OCI-M1 (cell line): ENCODE measurements around the gene DGKZ.
"Not testable (repeated sequence)": the region's sequence is repeated elsewhere in the genome, so short reads cannot be mapped to it uniquely, and the experiment has no call there.

Experiments used
- DNase-seq: peaks from one replicate; lab custom pipeline; 2025; lab: John Stamatoyannopoulos, UW

The DGKZ gene

DNA sequence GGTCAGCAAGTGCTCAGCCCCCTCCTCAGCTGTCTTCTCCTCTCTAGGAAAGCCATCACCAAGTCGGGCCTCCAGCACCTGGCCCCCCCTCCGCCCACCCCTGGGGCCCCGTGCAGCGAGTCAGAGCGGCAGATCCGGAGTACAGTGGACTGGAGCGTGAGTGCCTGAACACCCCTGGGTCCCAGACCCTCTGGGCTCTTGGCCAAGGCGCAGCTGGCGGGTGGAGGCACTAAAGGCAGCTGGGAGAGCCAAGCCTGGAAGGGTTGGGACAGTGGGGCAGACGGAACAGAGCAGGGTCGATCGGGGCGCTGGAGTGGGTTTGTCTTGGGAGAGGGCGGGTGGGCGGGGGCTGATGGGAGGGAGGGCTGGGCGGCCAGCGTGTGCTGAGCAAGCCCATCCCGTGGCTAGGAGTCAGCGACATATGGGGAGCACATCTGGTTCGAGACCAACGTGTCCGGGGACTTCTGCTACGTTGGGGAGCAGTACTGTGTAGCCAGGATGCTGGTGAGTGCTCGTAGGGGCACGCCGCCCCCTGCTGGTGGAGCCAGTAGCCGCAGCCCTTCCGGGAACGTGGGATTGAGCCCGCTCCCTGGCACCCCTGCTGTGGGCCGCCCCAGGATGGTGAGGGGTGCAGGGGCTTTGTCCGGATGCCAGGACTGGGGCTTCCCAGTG, 20.1 kb downstream of the DGKZ start:
- peak; percentile 58 for DNase-seq

DNA sequence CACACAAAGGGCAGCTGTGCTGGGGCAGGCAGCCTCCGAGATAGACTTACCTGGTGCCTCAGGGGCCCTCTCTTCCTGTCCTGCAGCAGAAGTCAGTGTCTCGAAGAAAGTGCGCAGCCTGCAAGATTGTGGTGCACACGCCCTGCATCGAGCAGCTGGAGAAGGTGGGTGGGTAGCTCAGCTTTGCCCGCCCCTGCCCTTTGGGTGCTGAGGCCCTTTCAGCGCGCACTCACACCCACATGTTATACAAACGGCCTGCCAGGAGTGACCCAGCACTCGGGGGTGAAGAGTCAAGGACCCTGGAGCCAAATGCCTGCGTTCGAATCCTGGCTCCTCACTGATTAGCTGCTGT, 20.6 kb downstream of the DGKZ start:
- no peak for DNase-seq

DNA sequence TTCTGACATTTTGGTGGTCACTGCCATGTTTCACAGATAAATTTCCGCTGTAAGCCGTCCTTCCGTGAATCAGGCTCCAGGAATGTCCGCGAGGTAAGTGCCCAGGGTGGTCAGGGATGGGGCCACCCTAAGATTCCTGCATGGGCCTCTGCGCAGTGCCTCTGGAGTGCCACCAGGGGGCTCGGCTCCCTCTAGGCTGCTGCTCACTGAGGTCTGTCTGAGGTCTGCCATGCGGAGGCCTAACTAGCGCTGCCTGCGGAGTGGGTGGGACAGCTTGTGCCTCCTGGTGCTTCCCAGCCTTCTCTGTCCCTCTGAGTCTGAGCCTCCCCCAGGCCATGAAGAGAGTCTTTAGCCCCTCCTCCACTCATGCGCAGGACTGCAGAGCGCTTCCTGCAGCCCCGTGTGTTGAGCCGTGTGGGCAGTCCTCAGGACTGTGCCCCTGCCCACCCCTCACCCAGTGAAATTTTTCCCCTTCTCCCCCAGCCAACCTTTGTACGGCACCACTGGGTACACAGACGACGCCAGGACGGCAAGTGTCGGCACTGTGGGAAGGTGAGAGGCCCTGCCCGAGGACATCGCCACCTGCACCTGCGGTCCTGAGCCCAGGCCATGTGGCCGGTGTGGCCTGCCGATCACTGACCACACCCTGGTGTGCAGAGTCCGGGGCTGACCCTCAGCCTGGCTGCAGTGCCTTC, 22.3 kb downstream of the DGKZ start:
- DNase-seq: peak; percentile 62

DNA sequence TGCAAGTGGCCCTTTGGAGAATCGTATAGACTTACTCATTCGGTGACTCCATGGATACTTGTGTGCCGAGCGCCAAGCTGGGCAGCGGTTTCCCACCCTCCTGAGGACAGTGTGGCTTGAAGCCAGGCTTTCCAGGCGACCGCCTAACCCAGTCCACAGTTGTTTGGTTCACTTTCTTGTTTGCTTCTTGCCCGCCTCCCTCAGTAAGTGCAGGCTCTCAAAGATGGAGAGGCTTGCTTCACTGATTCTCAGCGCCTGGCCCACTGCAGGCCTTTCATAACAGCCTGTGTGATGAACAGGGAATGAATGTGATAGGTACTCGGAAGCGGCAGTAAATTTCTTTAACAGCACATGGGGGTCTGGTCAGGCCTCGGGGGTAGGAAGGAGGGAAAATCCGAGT, 23.0 kb downstream of the DGKZ start:
- no peak for DNase-seq

DNA sequence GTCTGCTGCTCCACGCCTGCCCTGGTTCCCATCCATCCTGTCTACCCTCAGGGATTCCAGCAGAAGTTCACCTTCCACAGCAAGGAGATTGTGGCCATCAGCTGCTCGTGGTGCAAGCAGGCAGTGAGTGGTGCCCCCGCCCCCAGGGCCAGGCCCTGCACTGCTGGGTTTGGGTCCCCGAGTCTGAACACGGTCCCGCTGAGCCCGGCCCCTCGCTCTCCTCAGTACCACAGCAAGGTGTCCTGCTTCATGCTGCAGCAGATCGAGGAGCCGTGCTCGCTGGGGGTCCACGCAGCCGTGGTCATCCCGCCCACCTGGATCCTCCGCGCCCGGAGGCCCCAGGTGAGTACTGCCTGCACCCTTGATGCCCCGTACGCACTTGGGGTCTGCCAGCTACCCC, 24.0 kb downstream of the DGKZ start:
- DNase-seq: not testable (repeated sequence)

DNA sequence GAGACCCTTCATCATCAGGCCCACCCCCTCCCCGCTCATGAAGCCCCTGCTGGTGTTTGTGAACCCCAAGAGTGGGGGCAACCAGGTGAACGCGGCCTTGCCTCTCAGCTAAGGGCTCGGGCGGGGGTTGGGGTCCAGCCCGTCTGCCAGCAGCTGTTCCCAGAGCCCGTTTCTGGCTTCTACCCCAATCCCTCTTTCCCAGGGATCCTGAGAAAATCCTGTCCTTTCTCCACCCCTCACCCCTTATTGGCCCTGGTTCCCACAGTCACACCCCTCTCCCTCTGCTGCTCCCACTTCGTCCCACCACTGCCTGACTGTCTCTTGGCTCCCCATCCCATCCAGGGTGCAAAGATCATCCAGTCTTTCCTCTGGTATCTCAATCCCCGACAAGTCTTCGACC, 24.8 kb downstream of the DGKZ start:
- DNase-seq: no peak

DNA sequence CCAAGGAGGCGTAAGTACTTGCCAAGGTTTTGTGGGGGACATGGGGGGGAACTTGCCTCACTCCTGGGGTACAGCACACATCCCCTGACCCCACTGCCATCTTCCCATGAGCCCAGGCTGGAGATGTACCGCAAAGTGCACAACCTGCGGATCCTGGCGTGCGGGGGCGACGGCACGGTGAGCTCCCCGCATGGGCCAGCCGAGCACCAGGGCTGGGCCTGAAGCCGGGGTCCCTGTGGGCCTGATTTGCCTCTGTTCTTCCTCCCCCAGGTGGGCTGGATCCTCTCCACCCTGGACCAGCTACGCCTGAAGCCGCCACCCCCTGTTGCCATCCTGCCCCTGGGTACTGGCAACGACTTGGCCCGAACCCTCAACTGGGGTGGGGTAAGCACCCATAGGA, 25.2 kb downstream of the DGKZ start:
- DNase-seq: not testable (repeated sequence)

DNA sequence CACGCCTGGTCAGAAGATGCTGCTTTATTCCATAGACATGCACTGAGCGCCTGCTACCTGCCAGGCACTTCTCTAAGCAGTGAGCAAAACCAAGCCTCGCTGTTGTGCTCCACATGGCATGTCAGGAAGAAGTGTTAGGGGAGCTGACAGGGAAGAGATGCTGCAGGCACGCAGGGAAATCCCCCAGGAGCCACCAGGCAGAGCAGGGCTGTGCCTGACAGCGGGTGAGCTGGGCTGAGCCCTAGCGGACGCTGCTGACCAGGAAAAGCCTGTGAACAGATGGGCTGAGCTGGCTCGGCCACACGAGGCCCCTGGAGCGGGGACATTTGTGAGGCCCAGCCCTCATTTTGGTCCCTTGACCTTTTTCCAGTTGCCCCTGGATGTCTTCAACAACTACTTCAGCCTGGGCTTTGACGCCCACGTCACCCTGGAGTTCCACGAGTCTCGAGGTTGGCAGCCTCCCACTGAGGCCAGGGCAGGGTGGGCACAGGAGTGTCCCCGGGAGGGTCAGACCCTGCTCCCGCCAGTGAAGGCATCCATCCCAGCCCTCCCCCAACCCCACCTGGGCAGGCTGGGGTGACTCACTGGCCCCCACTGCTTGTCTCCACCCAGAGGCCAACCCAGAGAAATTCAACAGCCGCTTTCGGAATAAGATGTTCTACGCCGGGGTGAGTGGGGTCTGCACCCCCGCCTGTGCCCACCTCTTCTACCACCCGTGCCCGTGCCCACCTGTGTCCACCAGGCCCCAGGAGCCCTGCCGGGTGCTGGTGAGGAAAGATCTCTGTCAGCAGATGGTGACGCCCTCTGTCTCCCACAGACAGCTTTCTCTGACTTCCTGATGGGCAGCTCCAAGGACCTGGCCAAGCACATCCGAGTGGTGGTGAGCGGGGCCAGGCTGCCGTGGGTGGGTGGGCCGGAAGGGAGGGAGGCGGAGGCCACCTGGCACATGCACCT, 26.8 kb downstream of the DGKZ start:
- DNase-seq: no peak

DNA sequence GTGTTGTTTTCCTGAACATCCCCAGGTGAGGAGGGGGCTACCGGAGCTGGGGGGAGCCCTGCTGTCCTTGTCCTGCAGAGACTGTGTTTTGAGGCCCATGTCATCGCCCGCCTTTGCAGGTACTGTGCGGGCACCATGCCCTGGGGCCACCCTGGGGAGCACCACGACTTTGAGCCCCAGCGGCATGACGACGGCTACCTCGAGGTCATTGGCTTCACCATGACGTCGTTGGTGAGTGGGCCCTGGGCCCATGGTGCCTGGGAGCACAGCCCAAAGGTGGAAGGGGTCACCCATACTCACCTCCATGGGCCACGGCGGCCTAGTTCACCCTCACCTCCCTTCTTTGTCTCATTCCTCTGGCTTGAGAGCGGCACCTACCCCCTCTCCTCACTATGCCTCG, 27.6 kb downstream of the DGKZ start:
- no peak for DNase-seq

DNA sequence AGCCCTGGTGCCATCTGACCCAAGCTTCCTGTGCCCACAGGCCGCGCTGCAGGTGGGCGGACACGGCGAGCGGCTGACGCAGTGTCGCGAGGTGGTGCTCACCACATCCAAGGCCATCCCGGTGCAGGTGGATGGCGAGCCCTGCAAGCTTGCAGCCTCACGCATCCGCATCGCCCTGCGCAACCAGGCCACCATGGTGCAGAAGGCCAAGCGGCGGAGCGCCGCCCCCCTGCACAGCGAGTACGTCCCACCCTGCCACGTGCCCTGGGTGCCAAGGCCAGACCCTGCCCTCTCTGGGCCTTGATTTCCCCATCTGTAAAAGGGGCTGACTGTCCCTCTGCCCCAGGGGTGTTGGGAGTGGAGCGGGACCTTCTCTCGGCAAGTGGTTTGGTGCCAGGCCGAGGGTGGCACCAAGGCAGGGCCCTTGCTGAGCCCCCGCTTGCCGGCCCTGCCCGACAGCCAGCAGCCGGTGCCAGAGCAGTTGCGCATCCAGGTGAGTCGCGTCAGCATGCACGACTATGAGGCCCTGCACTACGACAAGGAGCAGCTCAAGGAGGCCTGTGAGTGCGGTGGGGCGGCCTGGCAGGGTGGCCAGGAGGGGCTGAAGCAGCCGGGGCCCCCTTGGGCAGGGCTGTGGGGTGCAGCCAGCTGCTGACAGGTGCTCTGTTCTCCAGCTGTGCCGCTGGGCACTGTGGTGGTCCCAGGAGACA, 28.3 kb downstream of the DGKZ start:
- no peak for DNase-seq

DNA sequence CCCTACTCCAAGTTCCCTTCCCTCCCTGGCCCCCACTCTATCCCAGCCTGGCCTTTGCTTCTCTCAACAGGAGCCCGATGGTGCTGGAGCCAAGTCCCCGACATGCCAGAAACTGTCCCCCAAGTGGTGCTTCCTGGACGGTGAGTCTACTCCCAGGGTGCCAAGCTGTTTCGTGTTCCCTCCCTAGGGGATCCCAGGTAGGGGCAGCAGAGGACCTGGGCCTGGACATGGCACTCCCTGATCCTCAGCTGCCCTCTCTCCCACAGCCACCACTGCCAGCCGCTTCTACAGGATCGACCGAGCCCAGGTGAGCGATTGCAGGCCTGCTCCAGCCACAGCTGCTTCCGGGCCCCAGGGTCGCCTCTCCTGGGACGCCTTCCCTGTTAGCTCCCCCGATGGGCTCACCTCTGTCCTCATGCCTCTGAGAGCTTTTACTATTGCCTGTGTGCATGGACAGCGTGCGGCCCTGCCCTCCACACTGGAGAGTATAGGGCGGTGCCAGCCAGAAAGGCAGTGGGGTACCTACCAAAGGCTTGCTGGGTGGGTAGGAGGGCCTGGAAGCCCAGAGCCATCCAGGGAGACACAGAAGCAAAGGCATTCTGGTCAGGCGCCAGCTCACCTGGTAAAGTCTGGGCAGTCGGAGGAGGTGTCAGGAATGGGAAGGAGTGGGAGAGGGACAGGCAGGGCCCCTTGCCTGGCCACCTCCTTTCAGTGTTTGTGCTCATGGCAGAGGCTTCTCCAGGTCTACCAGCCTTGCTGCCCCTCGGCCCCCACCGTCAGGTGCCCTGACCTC, 29.2 kb downstream of the DGKZ start:
- DNase-seq: no peak

DNA sequence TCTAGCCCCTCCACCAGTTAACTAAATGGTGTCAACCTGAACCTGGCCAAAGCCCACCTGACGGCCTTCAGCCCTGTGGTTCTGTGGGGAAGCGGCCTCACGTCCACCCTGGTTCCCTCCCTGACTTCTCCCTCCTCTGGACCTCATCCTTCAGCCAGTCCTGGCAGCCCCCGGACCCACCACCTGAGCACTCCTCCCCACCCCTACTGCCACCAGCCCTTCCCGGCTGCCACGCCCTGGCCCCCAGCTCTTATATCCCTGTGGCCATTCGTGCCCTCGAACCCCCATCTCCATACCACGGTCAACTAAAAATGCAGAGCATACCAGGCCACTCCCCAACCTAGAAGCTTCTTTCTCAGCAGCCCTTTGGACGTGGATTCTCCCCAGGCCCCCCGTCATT, 30.0 kb downstream of the DGKZ start:
- DNase-seq: no peak

DNA sequence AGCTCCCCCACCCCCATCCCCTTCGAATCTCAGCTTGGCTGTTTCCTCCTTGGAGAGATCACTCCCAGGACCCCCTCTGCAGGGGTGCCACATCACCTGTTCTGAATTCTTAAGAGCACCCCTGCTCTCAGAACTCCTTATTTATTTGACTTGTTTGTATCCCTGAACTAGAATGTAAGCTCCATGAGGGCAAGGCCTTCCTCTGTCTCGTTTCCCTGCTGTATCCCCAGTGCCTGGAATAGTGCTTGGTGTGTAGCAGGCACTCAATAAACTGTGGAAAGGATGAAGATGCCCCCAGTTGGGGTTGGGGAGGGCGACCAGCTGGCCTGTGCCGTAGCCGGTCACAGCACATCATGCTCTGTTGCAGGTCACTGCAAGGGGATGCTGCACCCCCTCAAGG, 30.6 kb downstream of the DGKZ start:
- DNase-seq: no peak

DNA sequence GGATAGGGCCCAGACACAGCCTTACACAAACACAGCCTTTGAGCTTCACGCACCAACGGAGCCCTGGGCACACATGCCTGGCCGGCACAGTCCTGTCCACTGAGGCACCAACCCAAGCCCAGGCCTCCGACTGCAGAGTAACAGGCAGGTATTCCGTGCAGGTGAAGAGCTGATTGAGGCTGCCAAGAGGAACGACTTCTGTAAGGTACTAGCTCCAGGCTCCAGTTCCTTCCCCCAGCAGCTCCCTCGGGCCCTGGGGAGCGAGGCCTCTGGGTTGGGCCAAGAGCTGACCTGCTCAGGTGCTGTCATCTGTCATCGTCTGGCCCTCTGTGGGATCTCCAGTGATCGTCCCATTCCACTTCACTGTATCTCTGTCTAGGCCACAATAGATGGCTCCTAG, 31.0 kb downstream of the DGKZ start:
- no peak for DNase-seq

DNA sequence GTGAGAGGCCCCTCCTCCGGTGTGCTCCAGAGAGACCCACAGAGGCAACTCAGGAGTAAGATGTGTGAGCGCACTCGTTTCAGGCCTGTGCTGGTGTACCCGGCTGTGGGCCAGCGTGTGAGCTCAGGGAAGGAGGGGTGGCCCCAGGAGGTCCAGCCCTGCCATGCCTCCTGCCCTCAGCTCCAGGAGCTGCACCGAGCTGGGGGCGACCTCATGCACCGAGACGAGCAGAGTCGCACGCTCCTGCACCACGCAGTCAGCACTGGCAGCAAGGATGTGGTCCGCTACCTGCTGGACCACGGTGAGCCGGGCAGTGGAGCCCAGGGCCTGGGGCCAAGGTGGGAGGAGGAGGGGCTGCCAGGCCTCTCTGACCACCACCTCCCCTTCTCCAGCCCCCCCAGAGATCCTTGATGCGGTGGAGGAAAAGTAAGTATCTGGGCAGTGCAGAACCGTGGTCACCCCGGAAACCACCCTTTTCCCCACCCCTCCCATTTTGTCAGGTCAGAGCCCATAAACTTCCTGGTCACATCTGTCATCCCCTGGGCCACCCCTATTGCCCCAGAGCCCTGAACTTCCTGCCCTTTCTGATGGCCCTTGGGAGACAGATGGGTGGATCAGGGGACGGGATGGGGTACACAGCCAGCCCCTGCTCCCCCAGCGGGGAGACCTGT, 31.7 kb downstream of the DGKZ start:
- no peak for DNase-seq

DNA sequence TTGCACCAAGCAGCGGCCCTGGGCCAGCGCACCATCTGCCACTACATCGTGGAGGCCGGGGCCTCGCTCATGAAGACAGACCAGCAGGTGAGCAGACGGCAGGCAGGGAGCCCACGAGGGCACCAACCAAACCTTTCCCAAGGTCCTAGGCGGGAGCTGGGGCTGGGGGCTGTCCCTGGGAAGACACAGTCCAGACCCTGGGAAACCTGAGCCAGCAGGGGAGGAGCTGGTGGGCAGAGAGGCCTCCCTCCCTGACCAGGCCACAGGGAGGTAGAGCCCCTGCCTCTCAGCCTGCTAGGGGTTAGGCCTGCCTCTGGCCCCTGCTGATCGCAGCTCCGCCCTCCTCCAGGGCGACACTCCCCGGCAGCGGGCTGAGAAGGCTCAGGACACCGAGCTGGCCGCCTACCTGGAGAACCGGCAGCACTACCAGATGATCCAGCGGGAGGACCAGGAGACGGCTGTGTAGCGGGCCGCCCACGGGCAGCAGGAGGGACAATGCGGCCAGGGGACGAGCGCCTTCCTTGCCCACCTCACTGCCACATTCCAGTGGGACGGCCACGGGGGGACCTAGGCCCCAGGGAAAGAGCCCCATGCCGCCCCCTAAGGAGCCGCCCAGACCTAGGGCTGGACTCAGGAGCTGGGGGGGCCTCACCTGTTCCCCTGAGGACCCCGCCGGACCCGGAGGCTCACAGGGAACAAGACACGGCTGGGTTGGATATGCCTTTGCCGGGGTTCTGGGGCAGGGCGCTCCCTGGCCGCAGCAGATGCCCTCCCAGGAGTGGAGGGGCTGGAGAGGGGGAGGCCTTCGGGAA, 32.4 kb downstream of the DGKZ start:
- DNase-seq: not testable (repeated sequence)

DNA sequence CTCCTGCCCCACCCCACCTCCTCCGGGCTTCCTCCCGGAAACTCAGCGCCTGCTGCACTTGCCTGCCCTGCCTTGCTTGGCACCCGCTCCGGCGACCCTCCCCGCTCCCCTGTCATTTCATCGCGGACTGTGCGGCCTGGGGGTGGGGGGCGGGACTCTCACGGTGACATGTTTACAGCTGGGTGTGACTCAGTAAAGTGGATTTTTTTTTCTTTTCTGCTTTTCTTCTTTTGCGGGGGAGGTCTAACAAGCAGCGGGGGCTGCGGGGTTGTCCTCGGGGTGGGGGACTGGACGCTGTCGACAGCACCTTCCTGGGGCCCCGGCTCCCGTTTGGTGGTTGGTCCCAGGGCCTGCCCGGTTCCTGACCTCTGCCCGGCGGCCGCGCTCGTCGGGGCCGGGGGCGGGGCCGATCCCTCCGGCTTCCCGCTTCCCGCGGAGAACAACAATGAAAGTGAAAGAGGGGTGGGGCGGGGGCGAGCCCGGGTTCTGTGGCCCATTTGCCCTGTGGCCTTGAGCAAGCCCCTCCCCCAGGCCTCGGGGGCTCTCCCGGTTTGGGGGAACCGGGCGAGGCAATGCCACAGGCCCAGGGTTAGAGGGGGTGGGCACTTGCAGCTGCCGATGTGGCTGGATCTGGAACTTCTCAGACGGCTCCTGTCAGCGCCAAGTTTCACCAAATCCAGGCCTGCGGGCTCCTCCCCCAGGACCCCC, 33.2 kb downstream of the DGKZ start:
- DNase-seq: peak; percentile 89

DNA sequence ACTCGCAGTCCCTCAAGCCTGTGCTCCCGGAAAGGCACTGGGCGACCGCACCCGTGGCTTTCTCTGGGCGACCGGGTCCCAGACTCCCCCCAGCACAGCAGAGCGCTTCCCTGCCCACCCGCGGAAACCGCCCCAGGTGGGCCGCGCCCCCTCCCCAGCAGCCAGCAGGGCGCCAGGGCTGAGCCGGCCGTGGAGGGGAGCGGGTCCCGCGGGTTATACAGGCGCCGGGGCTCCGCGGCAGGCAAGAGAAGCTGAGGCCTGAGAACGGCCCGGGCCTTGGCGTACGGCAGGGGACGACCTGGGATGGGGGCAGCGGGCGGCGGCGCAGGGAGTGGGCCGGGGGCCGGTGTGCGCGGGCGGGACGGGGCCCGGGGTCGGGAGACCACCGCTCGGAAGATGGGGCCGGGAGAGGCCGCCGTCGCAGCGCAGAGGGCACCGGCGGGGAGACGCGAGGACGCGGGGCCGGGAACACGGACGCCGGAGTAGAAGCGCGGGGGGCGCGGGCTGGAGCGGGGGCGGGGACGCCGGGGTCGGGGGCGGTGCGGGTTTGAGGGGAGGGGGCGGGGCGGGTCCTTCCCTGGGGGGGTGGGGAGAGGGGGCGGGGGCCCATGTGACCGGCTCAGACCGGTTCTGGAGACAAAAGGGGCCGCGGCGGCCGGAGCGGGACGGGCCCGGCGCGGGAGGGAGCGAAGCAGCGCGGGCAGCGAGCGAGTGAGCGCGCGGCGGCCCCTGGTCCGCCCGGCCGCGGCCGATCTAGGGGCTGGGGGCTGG, 34.0 kb downstream of the DGKZ start, which contains the start of gene MDK:
Gene MDK (plus strand): TSS at position 622 of the 771 bp plus-strand sequence. CDS start 389 bp downstream, outside the sequence.
- DNase-seq: peak; percentile 67
